Activated CD8-positive, alpha-beta memory T cell treated with anti-CD3 and anti-CD28 coated beads for 24 hours (primary cell): Measurements from ENCODE around the gene MS4A14.
"Not testable (repeated sequence)": the region's sequence is repeated elsewhere in the genome, so short reads cannot be mapped to it uniquely, and the experiment has no call there.

Experiments used
- DNase-seq: peaks from one replicate; pipeline ENCODE4 v3.0.0-alpha.2; 2020

Gene MS4A14

GRCh38 chr11:60396382-60396781 lies at the start of gene MS4A14:
Gene MS4A14 (plus strand): TSS chr11:60396459. CDS start chr11:60396579, 120 bp downstream.
- no peak for DNase-seq

- DNase-seq = no peak
Observed at GRCh38 chr11:60347084-60347797, 49.0 kb upstream of the MS4A14 start.

GRCh38 chr11:60348116-60348515 lies 48.1 kb upstream of the MS4A14 start:
- DNase-seq = no peak

DNA sequence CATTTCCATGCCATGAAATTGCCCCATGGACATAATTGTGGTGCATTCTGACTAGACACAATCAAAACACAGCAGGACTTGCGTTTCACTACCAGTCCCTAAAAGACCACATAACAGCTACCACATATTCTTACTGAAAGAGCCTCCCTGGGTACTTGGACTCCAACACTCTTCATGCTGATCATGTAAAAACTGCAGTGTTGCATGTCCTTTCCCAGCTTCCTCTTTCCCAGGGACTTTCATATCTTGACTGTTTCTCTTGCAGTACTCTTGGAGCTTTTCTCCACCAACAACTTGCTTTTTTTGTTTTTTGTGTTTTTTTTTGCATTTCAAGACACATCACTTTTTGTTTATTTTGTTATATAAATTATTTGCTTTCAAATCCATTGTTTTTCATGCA lies 46.3 kb upstream of the MS4A14 start:
- no peak for DNase-seq

GRCh38 chr11:60357771-60358170 lies 38.5 kb upstream of the MS4A14 start:
- DNase-seq = no peak

DNA sequence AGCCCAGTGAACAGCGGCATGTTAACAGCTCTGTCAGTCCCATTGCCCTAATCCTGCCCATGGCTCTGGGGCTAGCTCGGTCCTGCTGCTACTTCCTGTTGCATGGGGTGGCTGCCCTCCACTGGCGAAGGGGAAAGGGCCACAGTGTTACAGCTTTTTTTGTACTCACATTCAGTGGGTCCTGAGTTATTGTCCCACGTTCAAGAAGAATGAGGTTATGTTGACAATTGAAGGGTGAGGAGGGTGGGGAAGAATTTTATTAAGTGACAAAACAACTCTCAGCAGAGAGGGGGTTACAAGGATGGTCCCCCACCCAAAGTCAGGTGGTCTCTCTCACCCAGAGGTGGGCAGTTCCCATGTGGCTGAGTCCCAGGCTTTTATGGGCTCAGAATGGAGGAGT lies 35.6 kb upstream of the MS4A14 start:
- DNase-seq = no peak

GRCh38 chr11:60362241-60362640 lies 34.0 kb upstream of the MS4A14 start:
- DNase-seq = no peak

DNA sequence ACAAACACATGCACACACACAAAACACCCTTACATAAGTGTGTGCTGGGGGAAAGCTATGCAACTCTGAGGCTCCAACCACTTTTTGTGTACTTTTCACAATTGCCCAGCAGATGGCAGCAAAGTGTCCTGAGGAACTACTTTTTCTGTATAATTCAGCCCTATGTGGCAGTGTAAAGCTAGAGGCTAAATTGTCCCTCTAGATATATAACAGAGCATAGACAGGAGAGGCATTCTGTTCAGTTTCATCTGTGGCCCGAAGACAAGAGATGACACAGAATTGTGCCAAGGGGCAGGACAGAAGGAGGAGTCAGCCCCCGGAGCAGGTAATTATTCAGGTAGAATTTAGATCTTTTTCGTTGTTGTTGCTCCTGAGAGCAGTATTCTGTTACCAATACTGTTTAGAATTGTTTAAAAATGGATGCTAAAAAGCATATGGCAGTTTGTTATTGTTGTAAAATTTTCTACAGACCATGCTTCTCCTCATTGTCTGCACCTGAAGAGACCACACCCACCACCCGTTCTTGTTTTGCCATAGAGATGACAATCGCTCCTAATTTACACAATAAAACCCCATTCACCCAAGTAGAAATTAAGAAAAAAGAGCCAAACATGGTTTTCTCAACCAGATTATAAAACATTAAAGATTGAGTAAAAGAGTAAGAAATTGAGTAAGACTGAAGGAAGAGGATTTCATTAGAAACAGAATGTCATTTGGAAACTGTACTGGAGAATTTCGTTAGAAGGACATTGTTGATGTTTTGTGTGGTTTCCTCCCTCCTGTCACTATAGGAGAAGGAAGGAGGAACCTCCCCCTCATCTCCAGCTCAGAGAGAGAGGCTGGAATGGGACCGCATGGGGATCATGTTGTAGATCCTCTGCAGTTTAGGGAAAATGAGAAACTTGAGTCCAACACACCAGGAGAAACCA lies 32.5 kb upstream of the MS4A14 start:
- peak; percentile 77 for DNase-seq

DNA sequence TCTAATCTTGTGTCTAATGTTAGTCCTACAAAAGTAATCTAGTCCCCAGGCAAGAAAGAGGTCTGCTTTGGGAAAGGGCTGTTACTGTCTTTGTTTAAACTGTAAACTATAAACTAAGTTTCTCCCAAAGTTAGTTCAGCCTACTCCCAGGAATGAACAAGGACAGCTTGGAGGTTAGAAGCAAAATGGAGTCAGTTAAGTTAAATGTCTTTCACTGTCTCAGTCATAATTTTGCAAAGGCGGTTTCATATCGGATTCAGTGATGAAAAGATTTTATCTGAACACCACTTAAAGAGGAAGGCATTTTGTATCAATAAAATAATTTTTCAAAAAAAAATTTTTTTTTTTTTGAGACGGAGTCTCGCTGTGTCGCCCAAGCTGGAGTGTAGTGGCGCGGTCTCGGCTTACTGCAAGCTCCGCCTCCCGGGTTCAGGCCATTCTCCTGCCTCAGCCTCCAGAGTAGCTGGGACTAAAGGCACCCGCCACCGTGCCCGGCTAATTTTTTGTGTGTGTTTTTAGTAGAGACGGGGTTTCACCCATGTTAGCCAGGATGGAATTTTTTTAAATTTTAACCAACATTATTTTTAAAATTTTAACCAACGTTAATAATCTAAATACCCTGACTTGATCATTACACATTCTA lies 29.9 kb upstream of the MS4A14 start:
- not testable (repeated sequence) for DNase-seq

GRCh38 chr11:60367009-60367408 lies 29.2 kb upstream of the MS4A14 start:
- DNase-seq = no peak

GRCh38 chr11:60367896-60368295 lies 28.4 kb upstream of the MS4A14 start:
- no peak for DNase-seq

- DNase-seq = no peak
Observed at GRCh38 chr11:60370252-60370810, 25.9 kb upstream of the MS4A14 start.

GRCh38 chr11:60370811-60371298 lies 25.4 kb upstream of the MS4A14 start:
- no peak for DNase-seq

DNA sequence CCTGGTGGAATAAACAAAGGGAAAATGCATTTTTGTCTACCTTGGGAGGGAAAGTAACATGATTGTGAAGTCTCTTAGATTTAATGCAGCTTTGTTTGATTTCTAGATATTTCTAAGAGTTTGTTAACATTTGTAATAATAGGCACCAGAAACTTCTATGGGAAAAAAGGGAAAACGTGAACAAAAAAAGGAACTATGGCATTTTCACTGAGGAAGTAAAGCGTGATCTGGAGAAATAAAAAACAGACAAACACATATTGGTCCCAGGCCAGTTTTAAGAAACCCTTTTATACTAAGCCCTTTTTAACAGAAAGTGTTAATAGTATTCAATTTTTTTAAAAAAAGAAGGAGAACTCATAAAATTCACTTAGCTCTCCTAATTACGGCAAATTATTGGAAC lies 24.9 kb upstream of the MS4A14 start:
- DNase-seq = no peak

DNA sequence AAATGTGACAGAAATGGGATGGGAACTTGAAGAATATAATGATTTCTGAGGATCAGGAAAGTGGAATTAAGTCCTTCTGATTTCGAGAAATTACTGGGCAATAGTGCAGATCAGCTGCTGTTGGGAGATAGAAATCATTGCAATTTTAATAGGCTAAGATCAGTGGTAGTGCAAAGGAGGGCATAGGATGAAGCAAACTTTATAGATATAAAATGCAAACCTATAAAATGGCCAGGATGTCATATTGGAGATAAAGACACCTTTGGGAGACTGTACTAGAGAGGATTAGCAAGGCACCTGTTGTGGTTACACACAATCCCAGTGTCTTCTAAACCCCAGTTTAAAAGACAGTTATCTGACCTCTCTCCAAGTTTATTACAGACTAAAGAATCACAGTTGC lies 24.4 kb upstream of the MS4A14 start:
- no peak for DNase-seq

GRCh38 chr11:60372767-60373166 lies 23.5 kb upstream of the MS4A14 start:
- no peak for DNase-seq

- no peak for DNase-seq
Observed at GRCh38 chr11:60375316-60375715, 20.9 kb upstream of the MS4A14 start.

- no peak for DNase-seq
Observed at GRCh38 chr11:60376601-60377000, 19.7 kb upstream of the MS4A14 start.

DNA sequence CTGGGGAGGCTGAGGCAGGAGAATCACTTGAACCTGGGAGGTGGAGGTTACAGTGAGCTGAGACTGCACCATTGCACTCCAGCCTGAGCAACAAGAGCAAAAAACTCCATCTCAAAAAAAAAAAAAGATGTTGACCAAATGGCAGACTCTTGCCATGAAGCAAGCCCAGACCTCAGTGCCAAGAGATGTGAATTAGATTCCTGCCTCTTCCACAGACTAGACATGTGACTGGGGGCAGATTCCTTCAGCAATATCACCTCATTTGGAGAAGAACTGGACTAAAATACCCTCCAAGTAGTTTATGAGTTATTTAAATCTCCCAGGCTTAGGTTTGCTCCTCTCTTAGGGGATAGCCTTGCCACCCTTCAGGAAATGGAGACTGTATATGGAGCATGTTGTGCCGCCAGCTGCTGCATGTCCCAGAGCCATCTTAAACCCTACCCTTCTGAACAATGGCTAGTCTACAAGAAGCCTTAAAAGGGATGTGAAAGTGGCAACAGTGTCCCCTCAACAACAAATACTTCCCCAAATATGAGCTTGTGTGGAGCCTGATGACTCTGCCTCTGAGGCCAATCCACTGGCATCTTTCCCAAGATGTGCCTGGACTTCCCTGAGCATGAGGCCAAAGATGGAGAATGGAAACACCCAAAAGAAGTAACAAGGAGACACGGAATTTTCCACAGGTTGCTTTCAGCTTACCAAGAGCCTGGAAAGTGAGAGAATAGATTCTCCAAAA lies 18.7 kb upstream of the MS4A14 start:
- no peak for DNase-seq

DNA sequence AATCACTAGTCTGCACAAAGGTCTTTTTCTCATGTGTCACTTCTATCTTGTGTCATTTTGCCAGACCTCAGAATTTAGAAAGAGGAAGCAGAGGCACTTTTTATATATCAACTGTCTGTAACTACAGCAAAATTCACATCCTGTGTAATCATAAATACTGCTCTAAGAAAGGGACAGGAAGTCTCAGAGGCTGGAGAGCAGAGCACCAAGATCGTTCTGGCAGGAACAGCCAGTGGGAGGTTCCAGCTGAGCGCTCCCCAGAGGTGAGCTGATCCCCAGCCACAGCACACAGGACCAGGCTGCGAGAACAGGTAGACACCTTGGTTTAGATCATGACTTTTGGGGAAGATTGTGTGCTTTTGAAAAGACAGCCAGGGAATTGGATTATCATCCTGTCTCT lies 17.9 kb upstream of the MS4A14 start, which contains the start of gene MS4A7:
Gene MS4A7, plus strand, starts transcription at position 179 of the 400 bp plus-strand sequence. CDS start 4,610 bp downstream, outside the sequence.
- no peak for DNase-seq

- DNase-seq = no peak
Observed at GRCh38 chr11:60389279-60389910, 6.9 kb upstream of the MS4A14 start.

- no peak for DNase-seq
Observed at GRCh38 chr11:60390419-60390818, 5.8 kb upstream of the MS4A14 start.
